GM23248 (cell line): ENCODE measurements around the gene SEMA5A.

Experiments
- EZH2 ChIP-seq: fragments of 200-600 bp; sonication (generic); IDR thresholded peaks from 2 replicates; pipeline ENCODE4 v1.6.1; 2018; ENCODE audit warnings: antibody characterized with exemption, mild to moderate bottlenecking; ENCODE audit not compliant: insufficient read depth, poor library complexity, severe bottlenecking
- EZH2phosphoT487 ChIP-seq: fragments of 200-600 bp; sonication (generic); IDR thresholded peaks from 2 replicates; pipeline ENCODE4 v1.6.1; 2018; ENCODE audit warnings: antibody characterized with exemption, moderate library complexity, mild to moderate bottlenecking, low read depth; ENCODE audit not compliant: insufficient read depth

- TF ChIP-seq EZH2phosphoT487 (no peak), EZH2 (no peak)
Measured at GRCh38 chr5:9555961-9556360, 10.1 kb upstream of the SEMA5A start.
